ENCODE data around the gene P2RX7.
"Not testable (repeated sequence)": the region's sequence is repeated elsewhere in the genome, so short reads cannot be mapped to it uniquely, and the experiment has no call there.

The P2RX7 gene

DNA sequence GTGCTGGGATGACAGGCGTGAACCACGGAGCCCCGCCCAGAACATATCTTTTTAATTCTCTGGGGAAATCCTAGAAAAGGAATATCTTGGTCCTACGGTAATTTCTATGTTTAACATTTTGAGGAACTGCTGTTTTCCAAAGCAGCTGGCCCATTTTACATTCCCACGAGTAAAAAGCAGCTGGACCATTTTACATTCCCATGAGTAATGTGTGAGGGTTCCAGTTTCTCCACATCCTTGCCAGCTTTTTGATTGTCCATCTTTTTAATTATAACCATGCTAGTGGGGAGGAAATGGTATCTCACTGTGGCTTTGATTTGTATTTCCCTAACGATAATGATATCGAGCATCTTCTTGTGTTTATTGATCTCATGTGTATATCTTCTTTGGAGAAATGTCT lies 72.8 kb downstream of the P2RX7 start:
- no peak for DNase-seq (ENCODE audit: low spot score)

DNA sequence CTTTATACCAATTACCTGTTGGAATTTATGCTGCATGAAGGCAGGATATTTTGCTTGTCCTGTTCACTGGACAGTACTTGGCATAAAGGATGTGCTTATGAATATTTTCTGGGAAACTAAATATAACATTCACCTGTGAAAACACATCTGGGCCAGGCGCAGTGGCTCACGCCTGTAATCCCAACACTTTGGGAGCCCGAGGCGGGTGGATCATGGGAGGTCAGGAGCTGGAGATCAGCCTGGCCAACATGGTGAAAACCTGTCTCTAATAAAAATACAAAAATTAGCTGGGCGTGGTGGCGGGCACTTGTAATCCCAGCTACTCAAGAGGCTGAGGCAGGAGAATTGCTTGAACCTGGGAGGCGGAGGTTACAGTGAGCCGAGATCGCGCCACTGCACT lies 75.9 kb downstream of the P2RX7 start:
- not testable (repeated sequence) for DNase-seq (ENCODE audit: low spot score)

DNA sequence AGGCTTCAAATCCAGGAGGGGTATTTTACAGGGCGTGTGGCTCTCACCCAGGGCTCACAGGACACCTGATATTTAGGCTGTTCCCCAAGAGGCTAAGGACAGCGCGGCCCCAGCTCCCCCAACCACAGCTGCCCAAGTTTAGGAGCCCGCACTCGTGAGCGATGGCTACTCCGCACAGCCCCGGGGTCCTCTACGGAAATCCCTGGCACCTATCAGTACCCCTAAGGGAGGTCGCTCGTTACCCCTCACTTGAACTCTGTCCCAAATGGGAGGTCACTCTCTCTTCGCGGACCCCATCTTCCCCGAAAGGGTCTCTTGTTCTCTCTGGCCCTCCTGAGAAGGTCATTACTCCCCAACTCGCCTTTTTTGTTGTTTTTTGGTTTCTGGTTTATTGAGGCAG lies 76.5 kb downstream of the P2RX7 start:
- DNase-seq (ENCODE audit: low spot score): no peak

DNA sequence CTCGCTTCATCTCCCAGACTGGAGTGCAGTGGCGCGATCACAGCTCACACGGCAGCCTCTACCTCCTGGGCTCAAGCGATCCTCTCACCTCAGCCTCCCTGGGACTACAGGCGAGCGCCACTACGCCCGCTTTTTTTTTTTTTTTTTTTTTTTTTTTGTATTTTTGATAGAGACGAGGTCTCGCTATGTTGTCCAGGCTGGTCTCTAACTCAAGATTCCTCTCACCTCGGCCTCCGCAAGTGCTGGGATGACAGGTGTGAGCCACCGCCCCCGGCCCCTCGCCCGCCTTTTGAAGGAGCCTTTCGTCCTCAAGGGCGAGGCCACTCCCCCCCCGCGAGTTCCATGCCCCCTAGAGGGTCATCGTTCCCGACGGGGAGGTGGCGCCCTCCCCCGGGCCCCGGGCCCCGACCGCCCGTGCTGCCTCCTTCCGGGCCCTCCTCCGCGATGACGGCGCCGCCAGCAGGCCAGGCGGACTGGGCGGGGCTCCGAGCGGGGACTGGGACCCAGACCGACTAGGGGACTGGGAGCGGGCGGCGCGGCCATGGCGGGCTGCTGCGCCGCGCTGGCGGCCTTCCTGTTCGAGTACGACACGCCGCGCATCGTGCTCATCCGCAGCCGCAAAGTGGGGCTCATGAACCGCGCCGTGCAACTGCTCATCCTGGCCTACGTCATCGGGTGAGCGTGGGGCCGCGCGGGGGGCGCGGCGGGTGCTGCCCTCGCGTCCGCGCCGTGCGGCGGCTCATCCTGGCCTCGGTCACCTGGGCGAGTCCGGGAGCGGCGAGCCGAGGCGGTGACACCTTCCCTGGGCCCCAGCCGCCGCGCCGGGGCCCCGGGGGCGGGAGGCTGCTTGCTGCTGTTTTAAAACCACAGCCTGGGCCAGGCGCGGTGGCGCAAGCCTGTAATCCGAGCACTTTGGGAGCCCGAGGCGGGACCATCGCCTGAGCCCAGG lies 77.2 kb downstream of the P2RX7 start, which contains the start of gene P2RX4:
Gene P2RX4 (plus strand): TSS at position 506 of the 949 bp plus-strand sequence. CDS start 36 bp downstream, at position 542.
- DNase-seq (ENCODE audit: low spot score): no peak

DNA sequence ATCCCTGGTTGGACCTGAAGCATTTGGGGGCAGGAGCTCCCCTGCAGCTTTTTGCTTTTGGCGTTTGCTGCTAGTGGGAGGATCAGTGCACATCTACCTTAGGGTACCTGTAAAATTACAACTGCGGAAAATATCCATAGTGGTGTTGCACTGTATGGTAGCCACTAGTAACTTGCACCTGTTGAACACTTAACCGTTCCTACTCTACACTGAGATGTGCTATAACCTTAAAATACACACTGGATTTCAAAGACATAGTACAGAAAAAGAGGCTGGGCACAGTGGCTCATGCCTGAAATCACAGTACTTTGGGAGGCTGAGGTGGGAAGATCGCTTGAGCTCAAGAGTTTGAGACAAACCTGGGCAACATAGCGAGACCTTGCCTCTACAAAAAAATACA lies 80.2 kb downstream of the P2RX7 start:
- no peak for DNase-seq (ENCODE audit: low spot score)

DNA sequence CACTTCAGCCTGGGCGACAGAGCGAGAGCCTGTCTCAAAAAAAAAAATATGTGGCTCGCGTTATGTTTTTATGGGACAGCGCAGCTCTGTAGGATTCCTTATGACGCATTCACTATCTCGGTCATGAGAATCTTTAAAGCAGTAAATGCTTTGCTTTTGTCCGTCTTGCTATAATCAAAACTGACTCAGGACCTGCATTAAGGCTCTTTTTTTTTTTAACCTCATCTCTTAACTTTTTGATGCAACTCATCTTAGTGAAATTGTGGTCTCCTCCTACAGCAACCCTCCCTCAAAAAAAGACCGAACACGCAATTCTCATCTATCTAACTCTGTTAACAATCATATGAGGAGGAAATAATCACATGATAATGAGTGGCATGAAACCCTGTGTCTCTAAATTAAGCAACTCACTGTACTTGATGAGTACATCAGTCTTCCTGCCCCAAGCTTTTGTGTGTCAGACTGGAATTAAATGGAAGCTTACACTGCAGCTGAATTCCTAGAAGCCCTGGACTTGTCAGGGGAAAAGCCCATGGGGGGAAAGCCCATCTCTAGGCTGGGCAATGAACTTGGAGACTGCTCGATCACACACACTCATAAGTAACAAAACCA lies 81.6 kb downstream of the P2RX7 start:
- DNase-seq (ENCODE audit: low spot score): peak; percentile 56

DNA sequence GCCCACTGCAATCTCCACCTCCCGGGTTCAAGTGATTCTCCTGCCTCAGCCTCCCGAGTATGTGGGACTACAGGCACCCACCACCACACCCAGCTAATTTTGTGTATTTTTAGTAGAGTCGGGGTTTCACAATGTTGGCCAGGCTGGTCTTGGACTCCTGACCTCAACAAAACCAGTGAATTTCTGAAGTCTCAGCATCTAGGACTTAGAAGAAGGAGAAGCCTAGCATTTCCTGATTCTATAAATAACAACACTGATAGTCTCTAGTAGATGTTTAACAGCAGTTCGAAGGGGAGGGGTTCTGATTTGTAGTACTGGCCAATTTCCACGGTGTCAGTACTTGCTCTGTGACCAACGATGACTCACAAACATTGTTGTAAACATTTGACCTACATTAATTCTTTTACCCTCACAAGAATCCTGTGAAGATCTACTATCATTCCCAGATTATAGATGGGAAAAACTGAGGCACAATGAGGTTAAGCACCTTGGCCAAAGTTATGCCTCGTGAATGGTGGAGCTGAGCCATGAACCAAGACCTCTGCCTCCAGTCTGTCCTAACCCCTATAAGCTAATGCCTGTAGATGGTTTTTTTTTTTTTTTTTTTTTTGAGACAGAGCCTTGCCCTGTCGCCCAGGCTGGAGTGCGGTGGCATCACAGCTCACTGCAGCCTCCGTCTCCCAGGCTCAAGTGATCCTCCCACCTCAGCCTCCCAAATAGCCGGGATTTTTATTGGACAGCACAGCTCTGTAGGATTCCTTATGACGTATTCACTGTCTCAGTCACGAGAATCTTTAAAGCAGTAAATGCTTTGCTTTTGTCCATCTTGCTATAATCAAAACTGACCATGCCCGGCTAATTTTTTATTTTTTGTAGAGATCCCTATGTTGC lies 82.4 kb downstream of the P2RX7 start:
- DNase-seq (ENCODE audit: low spot score): peak; percentile 73

DNA sequence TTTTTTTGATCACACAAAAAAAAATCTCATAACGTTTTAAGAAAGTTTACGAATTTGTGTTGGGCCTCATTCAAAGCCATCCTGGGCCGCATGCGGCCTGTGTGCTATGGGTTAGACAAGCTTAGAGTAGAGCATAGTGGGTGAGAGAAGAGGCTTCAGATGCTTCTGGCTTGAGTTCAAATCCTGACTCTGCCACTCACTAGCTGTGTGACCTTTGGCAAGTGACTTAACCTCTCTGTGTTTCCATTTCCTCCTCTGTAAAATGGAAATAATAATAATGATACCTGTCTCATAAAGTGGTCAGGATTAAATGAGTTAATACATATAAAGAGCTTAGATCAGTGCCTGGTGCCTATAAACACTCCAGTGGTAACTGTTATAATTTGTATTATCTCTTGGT lies 83.4 kb downstream of the P2RX7 start:
- DNase-seq (ENCODE audit: low spot score): no peak

DNA sequence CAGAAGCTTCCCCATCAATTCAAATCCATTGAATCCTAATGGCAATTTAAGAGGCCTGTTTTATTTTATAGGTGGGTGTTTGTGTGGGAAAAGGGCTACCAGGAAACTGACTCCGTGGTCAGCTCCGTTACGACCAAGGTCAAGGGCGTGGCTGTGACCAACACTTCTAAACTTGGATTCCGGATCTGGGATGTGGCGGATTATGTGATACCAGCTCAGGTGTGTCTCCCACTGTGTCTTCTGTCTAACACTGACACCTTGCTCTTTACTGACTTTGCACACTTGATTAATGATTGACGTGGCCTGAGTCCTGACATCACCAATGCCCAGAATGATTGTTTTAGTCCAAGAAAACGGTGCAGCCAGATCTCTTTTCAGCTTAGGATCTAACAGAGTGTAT lies 84.4 kb downstream of the P2RX7 start:
- no peak for DNase-seq (ENCODE audit: low spot score)

DNA sequence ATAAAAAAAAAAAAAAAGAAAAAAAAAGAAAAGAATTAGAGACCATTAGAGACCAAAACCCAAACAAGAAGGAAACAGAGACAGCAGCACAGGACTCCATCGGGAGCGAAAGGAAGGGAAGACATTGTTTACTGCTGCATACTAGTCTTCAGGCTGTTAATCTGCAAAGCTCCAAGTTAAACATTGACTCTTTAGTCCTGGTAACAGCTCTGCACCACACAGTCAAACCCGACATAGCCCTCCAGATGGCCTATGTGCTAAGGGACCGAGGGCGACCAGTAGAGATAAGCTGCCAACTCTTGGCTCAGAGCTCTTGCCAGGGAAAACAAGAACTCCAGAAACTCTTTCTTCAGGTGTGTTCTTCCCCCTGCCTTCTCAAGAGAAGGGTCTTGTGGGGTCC lies 85.1 kb downstream of the P2RX7 start:
- DNase-seq (ENCODE audit: low spot score): no peak

DNA sequence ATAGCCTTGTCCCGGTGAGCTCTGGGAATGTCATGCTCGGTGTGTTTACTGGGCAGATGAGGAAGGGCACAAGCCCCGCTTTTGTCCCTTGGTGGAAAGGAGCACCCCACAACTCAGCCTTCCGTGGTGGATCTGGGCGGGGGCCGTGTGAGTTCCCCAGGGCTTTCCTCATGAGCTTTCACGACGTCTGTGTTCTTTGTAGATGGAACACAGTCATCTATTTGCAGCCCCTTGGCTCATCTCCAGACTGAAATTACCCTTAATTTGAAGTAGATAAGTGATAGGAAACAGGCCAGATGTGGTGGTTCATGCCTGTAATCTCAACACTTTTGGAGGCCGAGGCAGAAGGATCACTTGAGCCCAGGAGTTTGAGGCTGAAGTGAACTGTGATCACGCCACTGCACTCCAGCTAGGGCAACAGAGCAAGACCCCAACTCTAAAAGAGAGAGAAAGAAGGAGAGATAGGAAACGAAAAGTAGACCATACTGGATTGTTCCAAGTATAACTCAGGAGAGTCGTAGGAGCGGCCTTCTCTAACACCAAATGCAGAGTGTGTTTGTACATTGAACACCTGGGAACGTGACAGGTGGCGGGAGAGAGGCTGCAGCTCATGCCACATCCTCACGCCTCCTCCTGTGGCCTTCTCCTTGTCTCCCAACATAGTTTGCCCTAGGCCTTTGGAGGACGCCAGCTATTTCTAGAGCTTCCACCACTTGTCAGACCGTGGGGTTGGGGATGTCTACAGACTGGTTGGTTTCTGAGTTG lies 86.1 kb downstream of the P2RX7 start:
- no peak for DNase-seq (ENCODE audit: low spot score)

DNA sequence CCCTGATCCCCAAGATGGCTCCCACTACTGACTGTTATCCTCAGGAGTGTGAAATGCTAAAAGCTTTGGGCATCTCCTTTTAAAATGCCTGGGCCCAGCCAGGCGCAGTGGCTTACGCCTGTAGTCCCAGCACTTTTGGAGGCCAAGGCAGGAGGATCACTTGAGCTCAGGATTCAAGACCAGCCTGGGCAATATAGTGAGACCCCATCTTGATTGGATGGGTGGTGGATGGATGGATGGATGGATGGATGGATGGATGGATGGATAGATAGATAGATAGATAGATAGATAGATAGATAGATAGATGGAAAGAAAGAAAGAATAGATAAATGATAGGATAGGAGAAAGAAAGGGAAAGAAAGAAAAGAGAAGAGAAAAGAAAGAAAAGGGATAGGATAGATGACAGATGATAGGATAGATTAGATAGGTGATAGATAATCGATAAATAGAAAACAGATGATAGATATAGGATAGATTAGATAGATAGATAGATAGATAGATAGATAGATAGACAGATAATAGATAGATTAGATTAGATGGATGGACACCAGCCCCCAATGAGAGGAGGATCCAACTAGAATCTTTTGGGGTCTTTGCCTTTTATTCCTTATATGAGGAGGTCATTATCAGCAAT lies 86.8 kb downstream of the P2RX7 start:
- no peak for DNase-seq (ENCODE audit: low spot score)

DNA sequence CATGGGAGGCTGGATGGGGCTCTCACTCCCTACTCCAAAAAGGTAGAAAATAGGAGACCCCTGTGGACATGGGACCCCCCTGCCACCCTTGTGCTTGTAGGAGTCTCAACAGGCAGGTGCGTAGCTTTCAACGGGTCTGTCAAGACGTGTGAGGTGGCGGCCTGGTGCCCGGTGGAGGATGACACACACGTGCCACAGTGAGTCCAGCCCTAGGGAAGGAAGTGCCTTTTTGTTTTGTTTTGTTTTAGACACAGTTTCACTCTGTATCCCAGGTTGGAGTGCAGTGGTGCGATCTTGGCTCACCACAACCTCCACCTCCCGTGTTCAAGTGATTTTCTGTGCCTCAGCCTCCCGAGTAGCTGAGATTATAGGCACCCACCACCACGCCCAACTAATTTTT lies 90.2 kb downstream of the P2RX7 start:
- DNase-seq (ENCODE audit: low spot score): no peak

DNA sequence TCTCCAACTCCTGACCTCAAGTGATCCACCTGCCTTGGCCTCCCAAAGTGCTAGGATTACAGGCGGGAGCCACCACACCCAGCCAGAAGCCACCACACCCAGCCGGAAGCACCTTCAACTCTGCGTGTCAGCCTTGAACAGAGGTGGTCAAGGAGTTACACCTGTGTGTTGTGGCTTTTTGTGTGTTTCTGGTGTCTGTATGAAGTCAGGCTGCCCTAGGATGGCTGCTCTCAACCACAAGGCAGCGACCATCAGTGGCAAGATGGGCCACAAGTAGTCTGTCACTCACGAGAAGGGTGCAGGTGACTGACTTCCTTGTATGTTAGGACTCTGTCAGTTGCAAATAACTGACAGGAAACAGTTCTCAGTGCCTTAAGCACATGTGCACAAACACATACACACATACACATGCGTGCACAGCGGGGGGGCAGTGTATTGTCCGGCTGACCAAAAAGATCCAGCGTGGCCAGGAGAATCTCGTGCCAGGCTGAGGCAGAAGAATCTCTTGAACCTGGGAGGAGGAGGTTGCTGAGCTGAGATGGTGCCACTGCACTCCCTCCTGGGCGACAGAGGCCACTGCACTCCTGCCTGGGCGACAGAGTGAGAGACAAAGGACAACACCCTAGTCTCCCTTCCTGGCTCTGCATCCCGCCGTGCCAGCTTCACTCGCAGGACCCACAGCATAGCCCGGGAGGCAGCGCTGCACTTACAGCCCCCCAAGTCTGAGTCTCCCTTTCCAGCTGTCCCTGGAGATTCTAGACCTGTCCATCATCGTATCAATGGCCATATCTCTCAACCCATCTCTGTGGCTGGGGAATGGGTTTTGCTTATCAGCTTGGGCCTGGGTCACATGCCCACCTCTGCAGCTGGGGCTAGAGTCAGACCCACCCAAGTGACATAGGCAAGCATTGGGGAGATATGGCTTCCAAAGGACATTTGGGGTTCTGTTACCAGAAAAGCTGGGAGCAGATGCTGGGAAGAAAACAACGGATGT lies 90.9 kb downstream of the P2RX7 start:
- no peak for DNase-seq (ENCODE audit: low spot score)

DNA sequence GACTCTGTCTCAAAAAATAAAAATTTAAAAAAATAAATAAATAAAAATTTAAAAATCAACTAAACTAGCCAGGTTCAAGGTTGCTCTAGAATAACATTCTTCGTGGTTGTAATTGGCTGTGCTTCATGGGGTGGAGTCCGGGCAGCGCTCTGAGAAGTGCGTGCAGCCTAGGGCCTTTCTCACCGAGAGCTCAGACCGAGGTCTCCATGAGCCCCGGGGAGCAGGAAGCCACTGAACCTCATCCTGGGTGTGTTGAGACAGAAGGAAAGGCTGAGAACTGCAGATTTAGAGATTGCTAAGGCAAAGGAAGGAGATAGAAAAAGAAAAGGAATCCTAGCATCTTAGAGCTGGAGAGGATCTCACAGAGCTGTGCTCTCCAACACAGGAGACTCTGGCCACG lies 91.9 kb downstream of the P2RX7 start:
- no peak for DNase-seq (ENCODE audit: low spot score)

DNA sequence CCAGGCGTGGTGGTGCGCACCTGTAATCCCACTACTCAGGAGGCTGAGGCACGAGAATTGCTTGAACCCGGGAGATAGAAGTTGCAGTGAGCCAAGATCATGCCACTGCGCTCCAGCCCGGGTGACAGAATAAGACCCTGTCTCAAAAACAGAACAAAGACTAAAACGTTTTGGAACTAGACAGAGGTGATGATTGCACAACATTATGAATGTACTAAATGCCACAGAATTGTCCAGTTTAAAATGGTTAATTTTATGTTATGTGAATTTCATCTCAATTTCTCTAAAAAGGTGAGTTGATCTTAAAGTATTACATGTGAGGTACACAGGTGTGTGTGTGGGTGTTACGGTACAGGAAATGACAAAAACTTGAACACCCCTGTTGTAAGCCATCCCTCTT lies 93.7 kb downstream of the P2RX7 start:
- no peak for DNase-seq (ENCODE audit: low spot score)

DNA sequence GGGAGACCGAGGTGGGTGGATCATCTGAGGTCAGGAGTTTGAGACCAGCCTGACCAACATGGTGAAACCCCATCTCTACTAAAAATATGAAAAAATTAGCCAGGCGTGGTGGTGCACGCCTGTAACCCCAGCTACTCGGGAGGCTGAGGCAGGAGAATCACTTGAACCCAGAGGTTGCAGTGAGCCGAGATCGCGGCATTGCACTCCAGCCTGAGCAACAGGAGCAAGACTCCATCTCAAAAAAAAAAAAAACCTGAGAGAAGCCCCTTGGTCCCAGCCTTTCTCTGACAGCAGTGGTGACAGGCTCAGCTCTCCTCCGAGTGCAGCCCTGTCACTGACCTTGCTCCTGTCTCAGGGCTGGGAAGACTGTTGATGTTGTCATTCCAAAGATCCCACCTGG lies 94.2 kb downstream of the P2RX7 start:
- not testable (repeated sequence) for DNase-seq (ENCODE audit: low spot score)

DNA sequence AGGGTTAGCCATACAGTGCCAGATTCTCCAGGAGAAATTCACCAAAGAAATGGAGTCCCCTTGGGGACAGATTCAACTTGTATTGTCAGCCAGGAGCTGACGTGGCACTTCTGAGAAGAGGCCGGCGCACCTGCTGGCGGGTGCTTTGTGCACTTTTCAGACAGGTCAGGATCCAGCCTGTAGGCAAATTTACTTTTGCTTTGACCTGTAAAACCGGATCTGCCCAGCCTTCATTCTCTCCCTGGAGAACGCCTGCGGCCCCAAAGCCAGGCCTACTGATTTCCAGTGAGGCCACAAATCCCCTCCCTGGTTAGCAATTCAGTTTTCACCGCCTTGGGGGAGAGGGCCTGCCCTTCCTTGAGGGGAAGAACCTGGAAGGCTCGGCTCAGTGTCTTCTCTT lies 94.6 kb downstream of the P2RX7 start:
- no peak for DNase-seq (ENCODE audit: low spot score)

DNA sequence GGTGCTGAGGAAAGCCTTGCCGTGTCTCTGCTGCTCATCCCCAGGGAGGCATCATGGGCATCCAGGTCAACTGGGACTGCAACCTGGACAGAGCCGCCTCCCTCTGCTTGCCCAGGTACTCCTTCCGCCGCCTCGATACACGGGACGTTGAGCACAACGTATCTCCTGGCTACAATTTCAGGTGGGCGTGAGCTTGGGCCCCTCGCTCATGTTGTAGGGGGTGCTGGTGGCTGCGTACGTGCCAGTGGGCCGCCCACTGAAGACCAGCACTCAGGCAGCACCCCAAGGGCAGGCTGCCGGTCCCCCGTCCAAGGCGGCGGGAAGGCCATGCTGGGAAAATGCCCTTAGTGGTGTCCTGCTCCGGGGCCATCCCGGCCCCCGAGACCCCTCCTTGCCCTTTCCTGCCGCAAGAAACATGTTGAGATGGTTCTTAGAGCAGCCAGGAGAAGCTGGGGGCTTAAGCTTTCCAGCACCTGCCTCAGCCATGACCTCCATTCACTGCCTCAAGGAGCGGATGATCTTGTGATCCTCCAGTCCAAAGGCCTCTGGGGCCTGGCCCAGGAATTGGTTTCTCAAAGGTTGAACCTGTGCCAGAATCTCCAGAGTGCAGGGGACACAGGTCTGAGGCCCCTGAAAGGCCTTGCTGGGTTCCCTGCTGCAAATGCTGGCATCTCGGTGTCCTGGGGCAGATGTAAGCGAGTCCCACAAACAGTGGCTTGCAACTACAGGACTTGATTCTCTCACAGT lies 96.4 kb downstream of the P2RX7 start:
- no peak for DNase-seq (ENCODE audit: low spot score)

Data from COLO829 (cell line).